ENCODE measurements around the gene EPHB4.
"Not testable (repeated sequence)": the region's sequence is repeated elsewhere in the genome, so short reads cannot be mapped to it uniquely, and the experiment has no call there.

EPHB4 gene

DNA sequence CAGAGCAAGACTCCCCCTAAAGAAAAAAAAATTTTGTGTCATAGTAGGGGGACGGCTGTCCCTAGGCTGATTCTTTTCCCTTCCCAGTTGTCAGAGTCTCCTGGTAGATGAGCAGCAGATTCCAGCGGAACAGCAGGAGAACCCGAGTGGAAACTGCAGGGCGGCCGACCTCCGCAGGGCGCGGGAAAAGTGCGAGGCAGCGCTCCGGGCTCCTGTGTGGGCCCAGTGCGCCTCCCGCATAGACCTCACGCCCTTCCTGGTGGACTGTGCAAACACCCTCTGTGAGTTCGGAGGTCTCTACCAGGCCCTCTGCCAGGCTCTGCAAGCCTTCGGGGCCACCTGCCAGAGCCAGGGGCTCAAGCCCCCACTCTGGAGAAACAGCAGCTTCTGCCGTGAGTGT, 48.0 kb downstream of the EPHB4 start:
- no peak for DNase-seq

- DNase-seq = no peak
Observed at GRCh38 chr7:100778061-100778621, 49.2 kb downstream of the EPHB4 start.

- DNase-seq = no peak
Observed at GRCh38 chr7:100773491-100773890, 53.8 kb downstream of the EPHB4 start.

GRCh38 chr7:100768784-100769183, 58.5 kb downstream of the EPHB4 start:
- no peak for DNase-seq

DNA sequence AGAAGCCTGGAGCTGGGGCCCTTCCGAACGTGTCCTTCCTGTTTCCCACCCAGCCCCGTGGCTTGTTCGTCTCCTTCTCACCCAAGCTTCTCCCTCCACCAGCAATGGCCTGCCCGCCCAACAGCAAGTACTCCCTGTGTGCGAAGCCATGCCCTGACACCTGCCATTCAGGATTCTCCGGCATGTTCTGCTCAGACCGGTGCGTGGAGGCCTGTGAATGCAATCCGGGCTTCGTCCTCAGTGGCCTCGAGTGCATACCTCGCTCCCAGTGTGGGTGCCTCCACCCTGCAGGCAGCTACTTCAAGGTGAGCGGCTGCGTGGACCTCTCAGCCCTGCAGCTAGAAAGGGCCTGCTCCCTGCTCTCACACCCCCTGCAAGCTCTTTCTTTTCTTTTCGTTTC, 62.1 kb downstream of the EPHB4 start:
- no peak for DNase-seq

DNA sequence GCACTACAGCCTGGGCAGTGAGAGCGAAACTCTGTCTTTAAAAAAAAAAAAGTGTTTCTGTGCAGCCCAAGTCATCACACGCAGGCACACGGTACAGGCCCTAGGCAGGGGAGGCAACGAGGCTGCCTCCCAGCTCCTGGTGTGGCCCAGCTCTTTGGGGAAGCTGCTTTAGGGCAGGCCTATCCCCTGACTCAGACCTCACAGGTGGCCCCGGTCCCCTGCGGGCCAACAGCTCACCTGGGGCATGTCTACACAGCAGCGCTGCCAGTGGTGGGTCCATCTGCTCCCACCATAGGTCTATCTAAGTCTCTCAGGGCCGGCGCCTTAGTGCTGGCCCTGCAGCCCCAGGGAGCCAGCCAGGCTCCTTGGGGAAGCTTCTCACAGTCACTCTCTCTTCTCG, 62.5 kb downstream of the EPHB4 start:
- no peak for DNase-seq

- no peak for DNase-seq
Observed at GRCh38 chr7:100763556-100764140, 63.7 kb downstream of the EPHB4 start.

DNA sequence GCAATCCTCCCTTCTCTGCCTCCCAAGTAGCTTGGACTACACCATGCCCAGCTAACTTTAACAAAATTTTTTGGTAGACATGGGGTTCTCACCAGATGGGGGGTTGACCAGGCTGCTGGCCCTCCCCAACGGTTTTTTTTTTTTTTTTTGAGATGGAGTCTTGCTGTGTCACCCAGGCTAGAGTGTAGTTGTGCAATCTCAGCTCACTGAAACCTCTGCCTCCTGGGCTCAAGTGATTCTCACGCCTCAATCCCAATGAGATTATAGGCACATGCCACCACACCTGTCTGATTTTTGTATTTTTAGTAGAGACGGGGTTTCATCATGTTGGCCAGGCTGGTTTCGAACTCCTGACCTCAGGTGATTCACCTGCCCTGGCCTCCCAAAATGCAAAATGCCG, 64.5 kb downstream of the EPHB4 start:
- not testable (repeated sequence) for DNase-seq

GRCh38 chr7:100759357-100760171, 67.8 kb downstream of the EPHB4 start:
- DNase-seq = no peak

GRCh38 chr7:100753750-100754149, 73.6 kb downstream of the EPHB4 start:
- DNase-seq = no peak

DNA sequence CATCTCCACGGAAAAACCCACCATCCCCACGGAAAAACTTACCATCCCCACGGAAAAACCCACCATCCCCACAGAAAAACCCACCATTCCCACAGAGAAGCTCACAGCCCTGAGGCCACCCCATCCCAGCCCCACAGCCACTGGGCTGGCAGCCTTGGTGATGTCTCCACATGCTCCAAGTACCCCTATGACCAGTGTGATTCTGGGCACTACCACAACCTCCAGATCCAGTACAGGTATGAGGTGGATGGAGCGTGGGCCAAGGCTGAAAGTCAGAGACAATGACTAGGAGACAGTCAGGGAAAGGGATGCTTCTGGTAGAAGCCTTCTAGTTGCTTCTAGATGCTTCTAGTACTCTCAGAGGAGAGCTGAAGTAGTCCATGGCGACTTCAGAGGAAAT, 74.3 kb downstream of the EPHB4 start:
- DNase-seq = no peak
